ENCODE data around the gene PKP4.

- no peak for TF ChIP-seq CTCF (IDR thresholded peaks at IDR 0.05)
- no peak for TF ChIP-seq POLR2A (IDR thresholded peaks at IDR 0.05)
Measured at GRCh38 chr2:158529379-158530259, 72.9 kb downstream of the PKP4 start.
